ENCODE results near the gene KRT79. TPM values are rescaled to one million over a fixed set of nuclear protein-coding genes. Genes with fewer than 3 reads are reported as not detected.

The KRT79 gene
- total RNA-seq, 1 donor from 2014 or later, result 1.7 TPM

GRCh38 chr12:52873513-52873831, 39.4 kb upstream of the KRT79 start:
- intact Hi-C loops (cut with DNase I), result loop anchor here (10.0 kb wide), 1 partner anchor 499 kb away; no protein-coding TSS in a partner anchor
- no peak for TF ChIP-seq POLR2A (IDR thresholded peaks at IDR 0.05)
- TF ChIP-seq POLR2AphosphoS5 (IDR thresholded peaks at IDR 0.05; ENCODE audit: insufficient read depth in 1 of 2, low read depth in 1 of 2), result no peak
- TF ChIP-seq CTCF (IDR thresholded peaks at IDR 0.05), result no peak
- peak overlapping the region; percentile 99 for H3K27ac ChIP-seq
- H3K9me3 ChIP-seq, result no peaks in the 10 kb centered on the region
- peaks cover 81% of the 10 kb centered on the region for H3K4me1 ChIP-seq
- H3K36me3 ChIP-seq, result no peaks in the 10 kb centered on the region
- peak overlapping the region; percentile 47 to 48 for H3K4me3 ChIP-seq
- no peaks in the 10 kb centered on the region for H3K27me3 ChIP-seq
- no peak for DNase-seq (ENCODE audit: extremely low spot score in 2 of 2)

GRCh38 chr12:52872644-52873389, 38.7 kb upstream of the KRT79 start:
- H3K27ac ChIP-seq, result peak overlapping the region; percentile 99
- TF ChIP-seq POLR2A (IDR thresholded peaks at IDR 0.05) (no peak), CTCF (IDR thresholded peaks at IDR 0.05) (no peak), POLR2AphosphoS5 (IDR thresholded peaks at IDR 0.05; ENCODE audit: insufficient read depth in 1 of 2, low read depth in 1 of 2) (no peak)
- peaks cover 79% of the 10 kb centered on the region for H3K4me1 ChIP-seq
- H3K36me3 ChIP-seq, result no peaks in the 10 kb centered on the region
- no peak for DNase-seq (ENCODE audit: extremely low spot score in 2 of 2)
- intact Hi-C loops (cut with DNase I), result loop anchor here (10.0 kb wide), 1 partner anchor 498 kb away; no protein-coding TSS in a partner anchor
- no peaks in the 10 kb centered on the region for H3K27me3 ChIP-seq
- no peaks in the 10 kb centered on the region for H3K9me3 ChIP-seq
- peak overlapping the region in 1 of 2 donors; percentile 47 for H3K4me3 ChIP-seq

- Histone ChIP-seq H3K4me3 (no peak overlapping the region), H3K27ac (peak overlapping the region; percentile 99), H3K9me3 (no peaks in the 10 kb centered on the region), H3K36me3 (no peaks in the 10 kb centered on the region), H3K4me1 (peaks cover 74% of the 10 kb centered on the region), H3K27me3 (no peaks in the 10 kb centered on the region)
- DNase-seq (ENCODE audit: extremely low spot score in 2 of 2), result no peak
- intact Hi-C loops (cut with DNase I), result loop anchor here (10.0 kb wide), 1 partner anchor 497 kb away; no protein-coding TSS in a partner anchor
- TF ChIP-seq CTCF (IDR thresholded peaks at IDR 0.05), result no peak
- no peak for TF ChIP-seq POLR2A (IDR thresholded peaks at IDR 0.05)
- peak; percentile 56 to 78 for TF ChIP-seq POLR2AphosphoS5 (IDR thresholded peaks at IDR 0.05; ENCODE audit: insufficient read depth in 1 of 2, low read depth in 1 of 2)
These were observed 37.4 kb upstream of the KRT79 start for GRCh38 chr12:52871291-52872039.

- H3K4me3 ChIP-seq, result no peak overlapping the region
These were observed 36.5 kb upstream of the KRT79 start for GRCh38 chr12:52870361-52871290.

More at GRCh38 chr12:52870361-52871290, 36.5 kb upstream of the KRT79 start:
- Histone ChIP-seq H3K27ac (peak overlapping the region; percentile 99), H3K27me3 (no peaks in the 10 kb centered on the region), H3K36me3 (no peaks in the 10 kb centered on the region), H3K4me1 (peaks cover 73% of the 10 kb centered on the region), H3K9me3 (no peaks in the 10 kb centered on the region)
- intact Hi-C loops (cut with DNase I), result loop anchor here (10.0 kb wide), 1 partner anchor 496 kb away; no protein-coding TSS in a partner anchor
- TF ChIP-seq POLR2A (IDR thresholded peaks at IDR 0.05), result no peak
- TF ChIP-seq CTCF (IDR thresholded peaks at IDR 0.05), result peak; percentile 29 to 66 (median 50)
- DNase-seq (ENCODE audit: extremely low spot score in 2 of 2), result no peak

Data from vagina (tissue), 2 donors.